Mesodermal cell (in vitro differentiated cells): ENCODE data around the gene TNNI2.
A peak's percentile ranks its signal among the peaks of the same experiment; 100 is the strongest.
"Not testable (repeated sequence)": the region's sequence is repeated elsewhere in the genome, so short reads cannot be mapped to it uniquely, and the experiment has no call there.

Experiments
- H3K27ac ChIP-seq: 2 replicates; pipeline ENCODE4 v1.7.0; 2013; ENCODE audit warnings: mild to moderate bottlenecking, low read depth, low read length, moderate library complexity; ENCODE audit not compliant: severe bottlenecking
- H3K36me3 ChIP-seq: 2 replicates; pipeline ENCODE4 v1.7.1; 2013; ENCODE audit warnings: mild to moderate bottlenecking, low read length, moderate library complexity; ENCODE audit not compliant: control insufficient read depth, insufficient read depth
- H3K4me1 ChIP-seq: one replicate; pipeline ENCODE4 v1.7.1; 2013; ENCODE audit warnings: mild to moderate bottlenecking, low read length; ENCODE audit not compliant: insufficient read depth, control insufficient read depth, poor library complexity, severe bottlenecking
- H3K4me3 ChIP-seq: 2 replicates; pipeline ENCODE4 v1.7.0; 2013; ENCODE audit warnings: low read length, control low read depth, mild to moderate bottlenecking; ENCODE audit not compliant: insufficient read depth, poor library complexity, severe bottlenecking; ENCODE audit errors: extremely low read depth
- H3K9me3 ChIP-seq: 2 replicates; pipeline ENCODE4 v1.7.1; 2013; ENCODE audit warnings: mild to moderate bottlenecking, low read length, moderate library complexity; ENCODE audit not compliant: control insufficient read depth
- WGBS, 2 experiments: methylation state at CpG; one replicate each; pipeline ENCODE4 v1.1.5; 2013; ENCODE audit warnings: missing lambda C conversion rate in 2 of 2; ENCODE audit not compliant: insufficient coverage in 2 of 2; 5-methylcytosine and 5-hydroxymethylcytosine counted together

The TNNI2 gene

DNA sequence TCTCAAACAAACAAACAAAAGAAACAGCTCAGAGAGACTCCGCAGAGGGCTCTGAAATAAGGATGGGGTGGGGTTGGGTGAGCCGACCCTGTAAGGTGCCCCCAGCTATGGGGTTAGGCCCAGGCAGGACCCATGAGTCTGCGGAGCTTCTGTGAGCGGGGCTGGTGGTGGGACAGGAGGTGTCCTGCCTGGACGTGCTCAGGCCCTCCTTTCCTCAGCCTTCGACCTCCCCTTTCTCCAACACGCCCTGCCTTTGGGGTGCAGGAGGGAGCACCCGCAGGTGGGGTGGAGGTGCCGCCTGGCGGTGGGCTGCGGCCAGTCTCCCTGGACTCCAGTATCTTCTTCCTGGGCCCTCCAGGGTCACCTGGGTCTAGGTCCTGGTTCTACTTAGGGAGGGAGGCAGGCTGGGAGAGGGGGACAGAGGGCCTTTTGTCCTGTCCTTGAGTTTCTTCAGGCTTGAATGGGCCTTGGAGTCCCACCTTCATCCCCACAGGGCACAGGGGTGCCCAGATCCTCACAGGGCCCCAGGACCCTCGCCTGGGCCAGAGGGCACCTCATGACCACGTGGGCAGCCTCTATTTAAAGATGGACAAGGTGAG lies 40.7 kb downstream of the TNNI2 start:
- Histone ChIP-seq H3K36me3 (no peaks in the 10 kb centered on the region), H3K9me3 (no peaks in the 10 kb centered on the region), H3K4me3 (no peak overlapping the region), H3K27ac (no peak overlapping the region), H3K4me1 (peaks cover 46% of the 10 kb centered on the region)
- 89 to 100% methylated on average over 2 to 7 of the region's 13 CpGs for WGBS, 2 experiments

DNA sequence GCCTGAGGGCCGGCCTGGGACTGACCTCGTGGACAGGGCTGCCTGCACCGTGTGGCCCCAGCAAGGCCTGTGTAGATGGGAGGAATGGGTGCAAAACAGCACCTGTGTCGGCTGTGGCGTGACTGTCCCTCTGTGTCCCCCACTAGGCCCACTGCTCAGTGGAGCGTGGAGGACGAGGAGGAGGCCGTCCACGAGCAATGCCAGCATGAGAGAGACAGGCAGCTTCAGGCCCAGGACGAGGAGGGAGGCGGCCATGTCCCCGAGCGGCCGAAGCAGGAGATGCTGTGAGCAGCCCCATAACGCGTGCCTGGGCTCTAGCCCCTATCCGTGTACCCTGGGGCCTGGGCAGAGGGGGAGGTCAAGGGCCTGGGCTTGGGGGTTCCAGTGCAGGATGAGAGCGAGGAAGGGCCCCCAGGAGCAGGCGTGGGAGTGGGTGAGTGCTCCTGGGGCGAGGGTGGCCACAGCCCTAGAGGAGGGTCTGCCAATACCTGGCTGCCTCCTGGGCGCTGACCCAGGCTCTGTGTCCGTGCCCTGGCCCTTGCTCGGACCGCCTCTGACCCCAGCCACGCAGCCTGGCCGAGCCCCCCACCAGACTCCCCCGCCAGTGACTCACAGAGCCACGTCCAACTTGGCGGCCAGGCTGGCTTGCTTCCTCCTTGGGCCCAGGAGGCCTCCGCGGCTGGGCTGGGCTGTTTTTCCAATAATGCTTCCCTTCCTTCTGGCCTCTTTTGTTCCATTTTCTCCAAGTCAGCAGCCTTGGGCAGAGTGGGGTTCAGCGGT lies 41.4 kb downstream of the TNNI2 start:
- 91 to 95% methylated on average over 13 to 32 of the region's 32 CpGs for WGBS, 2 experiments
- peak overlapping the region; percentile 49 for H3K27ac ChIP-seq
- no peaks in the 10 kb centered on the region for H3K9me3 ChIP-seq
- H3K36me3 ChIP-seq, result no peaks in the 10 kb centered on the region
- H3K4me1 ChIP-seq, result peaks cover 40% of the 10 kb centered on the region
- H3K4me3 ChIP-seq, result no peak overlapping the region

DNA sequence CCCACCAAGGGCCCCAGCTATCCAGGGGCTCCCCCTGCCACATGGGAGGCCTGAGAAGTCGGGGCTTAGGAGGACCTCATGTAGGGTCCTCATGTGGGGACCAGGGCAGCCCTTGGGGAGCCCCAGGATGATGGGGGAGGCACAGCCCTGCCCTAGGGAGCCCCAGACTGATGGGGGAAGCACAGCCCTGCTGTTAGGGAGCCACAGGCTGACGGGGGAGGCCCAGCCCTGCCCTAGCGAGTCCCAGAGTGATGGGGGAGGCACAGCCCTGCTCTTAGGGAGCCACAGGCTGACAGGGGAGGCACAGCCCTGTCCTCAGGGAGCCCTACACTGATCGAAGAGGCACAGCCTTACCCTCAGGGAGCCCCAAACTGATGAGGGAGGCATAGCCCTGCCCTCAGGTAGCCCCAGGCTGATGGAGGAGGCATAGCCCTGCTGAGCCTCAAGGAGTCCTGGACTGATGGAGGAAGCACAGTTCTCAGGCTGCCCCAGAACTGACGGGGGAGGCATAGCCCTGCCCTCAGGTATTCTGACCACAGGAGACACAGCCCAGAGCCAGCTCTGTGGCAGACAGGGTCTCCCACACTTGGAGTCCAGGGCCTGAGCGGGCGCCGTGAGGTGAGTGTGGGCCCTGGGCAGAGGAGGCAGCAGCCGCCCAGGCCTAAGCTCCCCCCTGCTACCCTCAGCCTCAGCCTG lies 42.1 kb downstream of the TNNI2 start:
- Histone ChIP-seq H3K9me3 (no peaks in the 10 kb centered on the region), H3K36me3 (no peaks in the 10 kb centered on the region), H3K4me1 (peaks cover 33% of the 10 kb centered on the region), H3K27ac (peak overlapping the region; percentile 49), H3K4me3 (no peak overlapping the region)
- WGBS, 2 experiments, result 82 to 90% methylated on average over 6 to 7 of the region's 9 CpGs

DNA sequence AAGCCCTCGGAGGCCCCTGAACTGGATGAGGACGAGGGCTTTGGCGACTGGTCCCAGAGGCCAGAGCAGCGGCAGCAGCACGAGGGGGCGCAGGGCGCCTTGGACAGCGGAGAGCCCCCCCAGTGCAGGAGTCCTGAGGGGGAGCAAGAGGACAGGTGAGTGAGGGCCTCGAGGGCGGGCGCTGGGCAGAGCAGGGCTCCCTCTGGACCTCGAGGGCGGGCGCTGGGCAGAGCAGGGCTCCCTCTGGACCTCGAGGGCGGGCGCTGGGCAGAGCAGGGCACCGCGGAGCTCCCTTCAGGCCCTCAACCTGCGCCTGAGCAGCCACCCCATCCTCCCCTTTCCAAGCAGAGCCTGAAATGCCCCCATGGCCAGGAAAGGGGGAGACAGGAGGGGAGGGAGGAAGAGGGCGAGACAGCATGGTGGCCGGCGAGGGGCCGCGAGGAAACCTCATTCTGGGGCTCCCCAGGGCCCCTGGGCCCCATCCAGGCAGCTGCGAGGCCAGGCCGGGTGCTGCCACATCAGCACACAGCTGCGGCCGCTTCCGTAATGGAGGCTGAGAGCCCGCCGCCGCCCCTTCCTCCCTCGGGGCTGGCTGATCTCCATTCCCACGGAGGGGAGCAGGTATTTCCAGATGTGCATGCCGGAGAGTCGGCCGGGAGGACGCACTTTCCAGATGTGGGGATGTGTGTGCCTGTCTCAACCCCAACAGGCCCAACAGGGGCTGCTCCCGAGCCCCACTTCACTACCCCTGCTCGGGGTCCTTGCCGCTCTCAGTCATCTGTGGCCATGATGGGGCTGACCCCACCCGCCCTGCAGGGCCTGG lies 42.9 kb downstream of the TNNI2 start:
- Histone ChIP-seq H3K27ac (no peak overlapping the region), H3K4me1 (peaks cover 25% of the 10 kb centered on the region), H3K9me3 (no peaks in the 10 kb centered on the region), H3K36me3 (no peaks in the 10 kb centered on the region), H3K4me3 (no peak overlapping the region)
- WGBS, 2 experiments, result 89 to 90% methylated on average over 30 to 39 of the region's 43 CpGs

DNA sequence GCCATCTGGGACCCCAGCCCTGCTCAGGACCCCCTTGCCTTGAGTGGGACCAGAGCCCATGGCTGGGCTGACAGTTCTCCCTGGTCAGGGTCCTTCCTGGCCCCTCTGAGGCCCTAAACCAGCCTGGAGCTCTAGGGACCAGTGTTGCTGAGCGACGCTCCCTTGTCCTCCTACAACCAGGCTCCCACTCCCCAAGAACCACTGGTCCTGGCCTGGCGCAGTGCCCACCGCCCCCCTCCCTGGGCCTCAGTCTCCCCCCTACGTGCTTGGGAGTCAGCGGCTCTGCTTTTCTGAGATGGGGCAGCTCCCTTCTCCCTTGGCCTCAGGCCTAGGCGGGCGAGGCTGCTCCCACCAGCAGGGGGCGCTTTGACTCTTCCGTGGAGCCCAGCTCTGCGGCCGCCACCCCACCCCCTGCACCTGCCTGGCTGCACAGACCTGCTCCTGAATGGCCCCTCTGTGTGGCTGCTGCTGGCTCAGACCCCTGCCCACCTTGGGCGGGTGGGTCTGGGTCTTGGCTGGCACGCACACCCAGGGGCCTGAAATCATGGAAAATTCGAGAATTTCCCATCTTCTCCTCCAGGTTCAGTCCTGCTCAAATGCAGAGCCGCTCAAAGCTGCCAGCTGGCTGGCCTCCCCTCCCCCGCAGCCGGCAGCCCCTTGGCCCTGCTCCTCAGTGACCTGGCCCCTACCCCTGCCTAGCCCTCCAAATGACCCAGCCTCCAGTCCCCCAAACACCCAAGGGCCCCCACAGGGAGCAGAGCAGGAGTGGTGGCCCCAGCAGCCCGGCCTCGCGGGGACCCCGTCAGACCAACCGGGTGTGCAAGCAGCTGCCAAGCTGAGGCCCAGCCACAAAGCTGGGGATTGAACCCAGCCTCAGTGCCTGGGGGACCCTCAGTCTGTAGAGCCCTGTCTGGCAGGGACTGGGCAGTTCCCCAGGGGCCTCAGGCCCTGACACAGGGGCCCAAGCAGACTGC lies 43.8 kb downstream of the TNNI2 start:
- 38 to 44% methylated on average over 20 to 22 of the region's 23 CpGs for WGBS, 2 experiments
- no peaks in the 10 kb centered on the region for H3K36me3 ChIP-seq
- H3K9me3 ChIP-seq, result no peaks in the 10 kb centered on the region
- no peak overlapping the region for H3K4me3 ChIP-seq
- peaks cover 17% of the 10 kb centered on the region for H3K4me1 ChIP-seq
- H3K27ac ChIP-seq, result no peak overlapping the region

DNA sequence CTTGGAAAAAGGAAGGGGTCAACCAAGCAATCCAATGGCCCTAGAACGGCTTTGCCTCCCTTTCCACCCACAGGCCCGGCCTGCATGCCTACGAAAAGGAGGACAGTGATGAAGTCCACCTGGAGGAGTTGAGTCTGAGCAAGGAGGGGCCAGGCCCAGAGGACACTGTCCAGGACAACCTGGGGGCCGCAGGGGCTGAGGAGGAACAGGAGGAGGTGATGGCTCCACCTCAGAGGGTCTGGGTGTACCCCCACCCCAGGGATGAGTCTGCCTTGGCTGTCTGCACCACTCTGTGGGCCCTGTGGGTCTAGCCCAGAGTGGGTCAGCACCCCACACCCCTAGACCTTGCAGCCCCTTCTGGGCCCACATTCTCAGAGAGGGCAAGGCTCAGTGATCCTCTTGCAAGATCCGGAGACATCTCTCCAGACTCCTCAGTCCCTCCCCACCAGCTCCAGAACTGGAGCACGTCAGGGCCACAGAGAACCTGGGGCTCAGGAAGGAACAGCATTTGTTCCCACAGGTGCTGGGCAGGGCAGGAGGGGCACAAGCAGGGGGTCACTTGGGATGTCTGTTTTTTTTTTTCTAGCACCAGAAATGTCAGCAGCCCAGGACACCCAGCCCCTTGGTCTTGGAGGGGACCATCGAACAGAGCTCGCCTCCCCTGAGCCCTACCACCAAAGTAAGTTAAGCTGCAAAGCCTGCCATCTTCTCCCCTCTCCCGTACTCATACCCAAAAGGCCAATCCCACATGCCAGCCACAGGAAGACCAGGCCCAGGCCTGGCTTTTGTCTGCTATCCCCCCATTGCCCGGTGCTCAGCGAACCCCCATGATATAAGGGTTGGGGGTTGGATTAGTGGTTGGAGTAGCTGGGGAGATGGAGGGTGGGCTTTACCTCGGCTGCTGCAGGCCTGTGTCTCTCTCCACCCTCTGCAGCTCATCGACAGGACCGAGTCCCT lies 44.8 kb downstream of the TNNI2 start:
- WGBS, 2 experiments, result 87 to 88% methylated on average over 7 of the region's 14 CpGs
- no peaks in the 10 kb centered on the region for H3K9me3 ChIP-seq
- H3K4me3 ChIP-seq, result no peak overlapping the region
- H3K4me1 ChIP-seq, result peaks cover 8% of the 10 kb centered on the region
- no peak overlapping the region for H3K27ac ChIP-seq
- H3K36me3 ChIP-seq, result no peaks in the 10 kb centered on the region

DNA sequence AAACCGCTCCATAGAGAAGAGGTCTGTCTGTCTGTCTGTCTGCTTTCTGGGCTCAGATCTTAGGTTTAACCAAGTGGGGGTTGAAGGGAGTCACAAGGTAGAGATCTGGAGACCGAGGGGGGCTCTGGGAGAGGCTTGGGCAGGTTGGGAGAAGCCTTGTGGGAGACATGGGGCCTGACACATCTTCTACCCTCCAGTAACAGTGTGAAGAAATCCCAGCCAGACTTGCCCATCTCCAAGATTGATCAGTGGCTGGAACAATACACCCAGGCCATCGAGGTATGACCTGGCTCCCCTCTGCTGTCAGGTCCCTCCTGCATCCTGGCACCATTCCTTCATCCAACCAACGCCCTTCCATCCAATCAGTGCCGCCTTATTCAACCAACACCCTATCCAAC lies 45.5 kb downstream of the TNNI2 start:
- Histone ChIP-seq H3K27ac (no peak overlapping the region), H3K4me3 (no peak overlapping the region), H3K9me3 (no peaks in the 10 kb centered on the region), H3K4me1 (peaks cover 7% of the 10 kb centered on the region), H3K36me3 (no peaks in the 10 kb centered on the region)
- WGBS, 2 experiments, result 83 to 92% methylated on average over 4 of the region's 5 CpGs

DNA sequence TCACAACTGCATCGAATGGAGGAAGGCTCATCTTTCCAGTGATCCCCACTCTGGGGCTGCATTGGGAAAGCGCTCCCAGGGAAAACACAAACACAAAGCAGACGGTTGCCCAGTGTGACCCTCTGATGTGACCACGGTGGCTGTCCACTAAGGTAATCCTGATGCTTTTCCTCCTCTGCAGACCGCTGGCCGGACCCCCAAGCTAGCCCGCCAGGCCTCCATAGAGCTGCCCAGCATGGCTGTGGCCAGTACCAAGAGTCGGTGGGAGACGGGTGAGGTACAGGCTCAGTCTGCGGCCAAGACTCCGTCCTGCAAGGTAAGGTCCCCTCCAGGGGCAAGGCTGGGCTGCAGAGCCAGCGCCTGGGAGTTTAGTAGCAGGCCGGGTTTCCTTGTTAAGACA lies 47.8 kb downstream of the TNNI2 start:
- H3K4me3 ChIP-seq, H3K4me1 ChIP-seq, H3K9me3 ChIP-seq, H3K36me3 ChIP-seq, H3K27ac ChIP-seq: not testable (repeated sequence)
- WGBS, 2 experiments, result 83 to 85% methylated on average over 7 to 12 of the region's 13 CpGs
